ENCODE measurements around the gene ACTL10. TPM values are rescaled to one million over a fixed set of nuclear protein-coding genes. Genes with fewer than 3 reads are reported as not detected.
A peak's percentile ranks its signal among the peaks of the same experiment; 100 is the strongest.

Gene ACTL10
- total and polyA plus RNA-seq, 2 donors (not counting 1 experiment from before 2014, with no cell fraction given) = 1.2 to 6.3 TPM

DNA sequence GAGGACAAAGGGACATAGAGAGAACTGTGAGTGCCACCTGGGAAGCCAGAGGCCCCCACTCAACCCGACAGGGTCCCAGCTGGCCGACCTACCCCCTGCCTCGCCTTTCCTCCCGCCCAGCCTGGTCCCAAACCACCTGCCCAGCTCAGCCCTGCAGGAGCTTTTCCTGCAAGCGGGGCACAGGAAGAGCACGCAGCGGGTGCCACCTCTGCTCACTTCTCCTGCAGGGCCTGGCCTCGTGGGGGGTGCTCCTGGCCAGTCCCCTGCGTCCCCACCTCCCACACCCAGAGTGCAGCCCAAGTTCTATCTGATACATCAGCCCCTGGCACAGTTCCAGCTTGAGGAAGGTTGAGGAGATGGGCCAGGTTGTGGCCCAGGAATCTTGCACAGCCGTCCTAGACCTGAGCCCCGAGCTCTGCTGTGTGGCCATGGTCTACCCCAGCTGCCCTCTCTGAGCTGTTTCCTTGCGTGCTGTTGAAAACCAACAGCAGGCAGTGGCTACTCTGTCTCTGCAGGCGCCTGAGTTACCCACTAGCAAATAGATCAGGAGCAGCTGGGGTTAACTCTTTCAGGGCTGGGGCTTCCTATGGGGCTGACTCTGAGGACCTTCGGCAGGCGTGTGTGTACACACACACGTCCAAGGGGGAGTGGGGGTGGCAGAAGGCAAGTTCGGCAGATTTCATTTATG, 5.8 kb downstream of the ACTL10 start:
- WGBS (ENCODE audit: insufficient coverage) = 79% methylated on average over 17 of the region's 17 CpGs
- peaks cover 24% of the 10 kb centered on the region for H3K4me1 Mint-ChIP-seq
- Histone ChIP-seq H3K9me3 (ENCODE audit: control extremely low read depth in 1 of 3, control insufficient read depth in 2 of 3, insufficient read depth in 1 of 3, low read length in 2 of 3) (no peaks in the 10 kb centered on the region), H3K36me3 (replicated peaks in 1 of 2; ENCODE audit: control extremely low read depth in 1 of 2, control insufficient read depth in 1 of 2, extremely low read depth in 1 of 2, insufficient read depth in 2 of 2, low read length in 1 of 2) (no peaks in the 10 kb centered on the region), H2AFZ (ENCODE audit: insufficient read depth, low read depth, low read length, poor library complexity, severe bottlenecking) (no peak overlapping the region), H4K20me1 (ENCODE audit: control insufficient read depth, insufficient read depth, low read length, poor library complexity, severe bottlenecking) (no peaks in the 10 kb centered on the region), H3K4me2 (replicated peaks; ENCODE audit: low read depth, low read length, poor library complexity, severe bottlenecking) (no peak overlapping the region), H3K27me3 (replicated peaks in 1 of 4; ENCODE audit: control extremely low read depth in 1 of 4, control insufficient read depth in 3 of 4, insufficient read depth in 4 of 4, low read length in 3 of 4) (no peaks in the 10 kb centered on the region), H3K27ac (ENCODE audit: low read length in 2 of 2) (no peak overlapping the region), H3K4me1 (ENCODE audit: control insufficient read depth in 2 of 2, insufficient read depth in 2 of 2, low read length in 2 of 2) (peaks cover 15 to 31% of the 10 kb centered on the region in 2 donors), H3K79me2 (ENCODE audit: control insufficient read depth, insufficient read depth, low read length) (peaks cover 3% of the 10 kb centered on the region), H3K9ac (ENCODE audit: low read length) (no peak overlapping the region), H3K4me3 (ENCODE audit: control extremely low read depth in 1 of 5, extremely low read depth in 1 of 5, insufficient read depth in 1 of 5, low read depth in 2 of 5, low read length in 4 of 5) (no peak overlapping the region)
- CTCF ChIA-PET = interaction anchor here (1.0 kb wide), 1 partner anchor 13 kb away, joined by 3 read pairs; no protein-coding TSS in a partner anchor
- no peaks in the 10 kb centered on the region for H3K27me3 Mint-ChIP-seq
- TF ChIP-seq EZH2 (IDR thresholded peaks at IDR 0.05; ENCODE audit: borderline replicate concordance, insufficient read depth, low read depth, low read length, poor library complexity, severe bottlenecking) = no peak
- TF ChIP-seq, protein P1, sequence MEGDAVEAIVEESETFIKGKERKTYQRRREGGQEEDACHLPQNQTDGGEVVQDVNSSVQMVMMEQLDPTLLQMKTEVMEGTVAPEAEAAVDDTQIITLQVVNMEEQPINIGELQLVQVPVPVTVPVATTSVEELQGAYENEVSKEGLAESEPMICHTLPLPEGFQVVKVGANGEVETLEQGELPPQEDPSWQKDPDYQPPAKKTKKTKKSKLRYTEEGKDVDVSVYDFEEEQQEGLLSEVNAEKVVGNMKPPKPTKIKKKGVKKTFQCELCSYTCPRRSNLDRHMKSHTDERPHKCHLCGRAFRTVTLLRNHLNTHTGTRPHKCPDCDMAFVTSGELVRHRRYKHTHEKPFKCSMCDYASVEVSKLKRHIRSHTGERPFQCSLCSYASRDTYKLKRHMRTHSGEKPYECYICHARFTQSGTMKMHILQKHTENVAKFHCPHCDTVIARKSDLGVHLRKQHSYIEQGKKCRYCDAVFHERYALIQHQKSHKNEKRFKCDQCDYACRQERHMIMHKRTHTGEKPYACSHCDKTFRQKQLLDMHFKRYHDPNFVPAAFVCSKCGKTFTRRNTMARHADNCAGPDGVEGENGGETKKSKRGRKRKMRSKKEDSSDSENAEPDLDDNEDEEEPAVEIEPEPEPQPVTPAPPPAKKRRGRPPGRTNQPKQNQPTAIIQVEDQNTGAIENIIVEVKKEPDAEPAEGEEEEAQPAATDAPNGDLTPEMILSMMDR (IDR thresholded peaks at IDR 0.05) = no peak
- POLR2A ChIA-PET = no interaction called here
- intact Hi-C loops (cut with micrococcal nuclease) = no loop called here
- peak overlapping the region; percentile 79 for H3K4me3 Mint-ChIP-seq
- no peaks in the 10 kb centered on the region for H3K9me3 Mint-ChIP-seq (ENCODE audit: insufficient read depth)
- ATAC-seq (ENCODE audit: low read depth) (no peak), DNase-seq (no peak)
- no peak overlapping the region for H3K27ac Mint-ChIP-seq

DNA sequence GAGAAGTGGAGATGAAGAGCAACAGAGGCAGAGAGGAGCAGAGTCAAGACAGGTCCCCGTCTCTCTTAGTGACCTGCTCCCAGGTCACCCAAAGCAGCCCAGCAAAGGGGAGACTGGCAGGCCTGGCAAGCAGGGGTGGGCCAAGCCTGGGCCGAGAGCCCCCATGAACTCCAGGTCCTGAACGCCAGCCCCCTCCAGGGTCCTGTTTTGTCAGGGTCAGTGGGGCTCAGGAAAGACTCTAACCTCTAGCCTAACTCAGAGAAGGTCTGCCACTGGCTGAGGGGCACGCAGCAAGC, 6.3 kb downstream of the ACTL10 start:
- Histone ChIP-seq H3K4me1 (ENCODE audit: control insufficient read depth in 2 of 2, insufficient read depth in 2 of 2, low read length in 2 of 2) (peaks cover 14 to 26% of the 10 kb centered on the region in 2 donors), H3K9me3 (ENCODE audit: control extremely low read depth in 1 of 3, control insufficient read depth in 2 of 3, insufficient read depth in 1 of 3, low read length in 2 of 3) (no peaks in the 10 kb centered on the region), H2AFZ (ENCODE audit: insufficient read depth, low read depth, low read length, poor library complexity, severe bottlenecking) (no peak overlapping the region), H3K27me3 (replicated peaks in 1 of 4; ENCODE audit: control extremely low read depth in 1 of 4, control insufficient read depth in 3 of 4, insufficient read depth in 4 of 4, low read length in 3 of 4) (no peaks in the 10 kb centered on the region), H3K9ac (ENCODE audit: low read length) (no peak overlapping the region), H3K36me3 (replicated peaks in 1 of 2; ENCODE audit: control extremely low read depth in 1 of 2, control insufficient read depth in 1 of 2, extremely low read depth in 1 of 2, insufficient read depth in 2 of 2, low read length in 1 of 2) (no peaks in the 10 kb centered on the region), H3K4me3 (ENCODE audit: control extremely low read depth in 1 of 5, extremely low read depth in 1 of 5, insufficient read depth in 1 of 5, low read depth in 2 of 5, low read length in 4 of 5) (no peak overlapping the region), H3K27ac (ENCODE audit: low read length in 2 of 2) (no peak overlapping the region), H4K20me1 (ENCODE audit: control insufficient read depth, insufficient read depth, low read length, poor library complexity, severe bottlenecking) (no peaks in the 10 kb centered on the region), H3K4me2 (replicated peaks; ENCODE audit: low read depth, low read length, poor library complexity, severe bottlenecking) (no peak overlapping the region), H3K79me2 (ENCODE audit: control insufficient read depth, insufficient read depth, low read length) (peaks cover 3% of the 10 kb centered on the region)
- Mint-ChIP-seq H3K27me3 (no peaks in the 10 kb centered on the region), H3K9me3 (ENCODE audit: insufficient read depth) (no peaks in the 10 kb centered on the region), H3K4me3 (peak overlapping the region; percentile 79), H3K27ac (no peak overlapping the region), H3K4me1 (peaks cover 21% of the 10 kb centered on the region)
- no peak for ATAC-seq (ENCODE audit: low read depth)
- intact Hi-C loops (cut with micrococcal nuclease) = no loop called here
- CTCF ChIA-PET = interaction anchor here (1.0 kb wide), 1 partner anchor 12 kb away, joined by 3 read pairs; no protein-coding TSS in a partner anchor
- TF ChIP-seq EZH2 (IDR thresholded peaks at IDR 0.05; ENCODE audit: borderline replicate concordance, insufficient read depth, low read depth, low read length, poor library complexity, severe bottlenecking) = no peak
- TF ChIP-seq, protein P1 (IDR thresholded peaks at IDR 0.05) = no peak
- DNase-seq = no peak
- WGBS (ENCODE audit: insufficient coverage) = 94% methylated on average over 3 of the region's 4 CpGs
- POLR2A ChIA-PET = no interaction called here
